GM19468 (cell line): ENCODE results near the gene AGPAT3.

Experiments used
- ATAC-seq: cut with Tn5 transposase; IDR thresholded peaks from one replicate; pipeline ENCODE4 v1.9.1; 2021; ENCODE audit warnings: mild to moderate bottlenecking, moderate library complexity, moderate number of reproducible peaks; ENCODE audit not compliant: unreplicated experiment; ENCODE audit errors: extremely low read depth

Gene AGPAT3

DNA sequence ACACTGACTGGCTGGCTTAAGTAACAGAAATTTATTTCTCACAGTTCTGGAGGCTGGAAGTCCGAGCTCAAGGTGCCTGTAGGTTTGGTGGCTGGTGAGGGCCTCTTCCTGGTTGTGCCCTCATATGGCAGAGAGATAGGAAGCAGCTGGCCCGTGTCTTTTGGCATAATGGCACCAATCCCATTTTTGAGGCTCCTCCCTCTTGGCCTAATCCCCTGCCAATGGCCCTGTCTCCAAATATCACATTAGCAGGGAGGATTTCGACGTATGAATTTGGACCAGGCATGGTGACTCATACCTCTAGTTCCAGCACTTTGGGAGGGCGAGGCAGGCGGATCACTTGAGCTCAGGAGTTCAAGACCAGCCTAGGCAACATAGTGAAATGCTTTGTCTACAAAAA lies 37.4 kb downstream of the AGPAT3 start:
- ATAC-seq, result no peak

DNA sequence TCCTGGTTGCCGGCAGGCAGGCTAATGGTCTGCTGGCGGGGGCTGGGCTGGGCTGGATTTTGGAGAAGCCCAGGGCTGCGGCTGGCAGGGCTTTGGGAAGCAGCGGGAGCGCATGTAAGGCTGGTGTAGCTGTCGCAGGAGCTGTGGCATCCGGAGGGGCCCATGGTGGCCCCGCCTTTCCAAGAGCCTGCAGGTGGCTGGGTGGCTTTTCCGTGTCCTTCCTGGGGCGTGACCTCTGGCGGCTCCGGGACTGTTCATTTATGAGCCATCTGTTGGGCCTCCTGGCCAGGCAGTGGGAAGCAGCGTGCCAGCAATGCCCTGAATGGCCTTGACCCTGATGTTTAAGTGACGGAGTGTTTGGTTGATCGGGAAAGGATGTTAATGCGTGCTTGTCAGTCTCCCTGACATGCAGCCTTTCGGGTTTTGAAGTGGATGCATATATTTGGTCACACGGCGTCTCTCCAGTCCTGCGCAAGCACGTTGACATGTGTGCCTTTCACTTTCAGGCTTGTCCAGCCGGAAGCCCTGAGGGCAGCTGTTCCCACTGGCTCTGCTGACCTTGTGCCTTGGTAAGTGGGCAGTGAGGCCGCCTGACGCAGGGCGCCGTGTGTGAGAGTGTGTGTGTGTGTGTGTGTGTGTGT lies 38.5 kb downstream of the AGPAT3 start:
- ATAC-seq, result no peak

DNA sequence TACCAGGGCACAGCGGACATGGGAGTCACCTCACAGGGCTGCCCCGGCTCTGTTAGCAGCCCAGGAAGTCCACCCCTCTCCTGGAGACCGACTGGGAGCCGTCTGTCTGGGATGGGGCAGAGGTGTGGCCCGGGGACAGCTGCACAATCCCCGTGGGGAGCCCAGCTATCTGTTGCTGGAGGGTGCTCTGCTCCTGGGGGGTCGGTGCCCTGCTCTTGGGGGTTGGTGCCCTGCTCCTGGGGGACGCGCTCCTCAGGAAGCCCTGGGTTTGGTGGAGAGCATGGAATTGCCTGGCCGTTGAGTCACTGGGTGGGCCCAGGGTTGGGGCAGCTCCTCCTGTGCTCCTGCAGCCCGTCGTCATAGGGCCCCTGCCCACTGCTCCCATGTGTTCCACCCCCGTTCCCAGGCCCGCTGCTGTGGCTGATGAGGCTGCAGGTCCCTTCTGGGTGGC lies 39.3 kb downstream of the AGPAT3 start:
- no peak for ATAC-seq

DNA sequence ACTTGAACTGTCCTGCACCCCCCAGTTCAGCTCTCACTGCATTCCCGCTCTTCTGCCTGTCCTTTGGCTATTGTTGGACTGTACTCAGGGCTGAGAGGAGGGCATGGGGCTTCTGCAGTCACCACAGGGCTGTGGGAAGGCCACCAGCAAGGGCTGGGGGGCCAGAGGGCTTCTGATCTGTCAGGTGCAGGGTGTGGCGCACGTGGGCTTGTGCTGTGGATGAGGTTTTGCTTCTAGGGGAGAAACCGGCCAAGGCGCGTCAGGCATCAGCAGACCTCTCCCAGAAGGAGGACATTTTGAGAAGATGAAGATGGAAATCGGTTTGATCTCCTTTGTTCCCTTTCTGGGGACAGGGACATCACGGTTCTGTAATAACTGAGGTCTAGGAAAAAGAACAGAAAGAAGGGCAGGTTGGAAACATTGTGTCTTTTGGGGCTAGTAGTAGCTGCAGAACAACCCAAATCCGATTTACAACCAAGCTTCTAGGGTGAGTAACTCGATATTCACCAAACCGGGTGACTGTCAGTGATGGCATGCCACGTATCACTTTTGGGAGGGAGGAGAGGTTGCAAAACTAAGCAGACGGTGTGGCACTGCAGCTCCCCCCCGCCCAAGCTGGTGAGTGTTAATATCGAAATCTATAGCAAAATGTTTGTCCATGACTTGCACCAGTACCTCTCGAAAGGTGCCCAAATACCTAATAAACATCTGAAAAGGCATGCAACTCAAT lies 40.9 kb downstream of the AGPAT3 start:
- ATAC-seq, result no peak

DNA sequence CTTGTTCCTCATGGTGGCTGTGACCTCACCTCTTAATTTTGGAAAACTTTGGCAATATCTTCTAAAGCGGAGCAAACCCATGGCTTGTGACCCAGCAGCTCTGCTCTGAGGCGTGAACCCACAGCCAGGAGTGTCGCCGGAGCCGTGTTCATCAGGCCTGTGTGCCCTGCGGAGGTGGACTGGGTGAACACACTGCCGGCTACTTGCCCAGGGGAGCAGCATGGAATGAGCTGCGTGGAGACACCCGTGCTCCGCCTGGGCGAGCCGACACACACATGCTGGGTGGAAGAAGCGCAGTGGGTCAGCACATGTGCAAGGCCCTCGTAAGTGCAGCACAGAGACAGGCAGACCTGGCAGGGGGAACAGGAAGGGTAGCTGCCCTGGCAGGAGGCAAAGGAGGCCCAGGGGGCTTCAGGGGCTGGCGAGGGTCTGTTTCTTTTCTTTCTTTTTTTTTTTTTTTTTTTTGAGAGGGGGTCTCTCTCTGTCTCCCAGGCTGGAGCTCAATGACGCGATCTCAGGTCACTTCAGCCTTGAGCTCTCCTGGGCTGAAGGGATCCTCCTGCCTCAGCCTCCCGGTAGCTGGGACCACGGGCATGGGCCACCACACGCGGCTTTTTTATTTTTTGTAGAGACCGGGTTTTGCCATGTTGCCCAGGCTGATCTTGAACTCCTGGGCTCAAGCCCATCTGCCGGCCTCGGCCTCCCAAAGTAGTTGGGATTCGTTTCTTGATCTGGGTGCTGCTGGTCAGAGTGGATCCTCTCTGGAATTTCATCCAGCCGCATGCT lies 41.8 kb downstream of the AGPAT3 start:
- no peak for ATAC-seq

DNA sequence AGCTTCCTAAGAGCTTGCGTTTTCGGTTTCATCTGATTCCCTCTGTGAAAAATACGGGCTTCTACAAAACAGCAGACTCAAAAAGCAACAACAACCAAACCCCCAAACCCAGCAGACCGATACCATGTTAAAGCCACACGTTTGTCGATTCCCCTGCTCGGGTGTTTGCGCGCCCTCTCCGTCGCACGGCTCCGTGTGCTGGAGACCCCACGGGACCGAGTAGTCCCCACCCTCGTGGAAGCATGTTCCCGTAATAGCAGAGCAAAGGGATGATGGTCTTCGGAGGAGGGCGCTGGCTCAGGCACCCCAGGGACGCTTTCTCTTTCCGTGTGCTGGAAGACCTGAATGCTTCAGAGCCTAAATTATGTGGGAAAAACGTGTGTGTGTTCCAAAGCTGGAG lies 42.7 kb downstream of the AGPAT3 start:
- ATAC-seq, result no peak

DNA sequence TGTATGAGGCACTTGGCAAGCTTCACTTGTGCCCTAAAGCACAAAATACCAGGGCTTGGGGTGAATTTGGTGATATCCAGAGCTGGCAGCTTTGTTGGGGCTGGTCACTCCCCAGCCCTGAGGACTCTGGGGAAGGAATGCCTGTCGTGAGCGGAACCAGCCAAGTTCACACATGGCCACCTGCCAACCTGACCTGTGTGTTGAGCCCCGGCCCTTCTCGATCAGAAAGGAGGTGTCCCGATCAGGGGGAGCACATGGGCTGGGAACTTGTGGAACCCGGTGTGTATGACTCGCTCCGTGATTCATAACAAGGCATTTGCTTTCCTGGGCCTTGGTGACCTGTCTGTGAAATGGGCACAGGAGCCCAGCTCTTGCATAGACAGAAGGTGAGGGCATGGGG lies 43.1 kb downstream of the AGPAT3 start:
- no peak for ATAC-seq

DNA sequence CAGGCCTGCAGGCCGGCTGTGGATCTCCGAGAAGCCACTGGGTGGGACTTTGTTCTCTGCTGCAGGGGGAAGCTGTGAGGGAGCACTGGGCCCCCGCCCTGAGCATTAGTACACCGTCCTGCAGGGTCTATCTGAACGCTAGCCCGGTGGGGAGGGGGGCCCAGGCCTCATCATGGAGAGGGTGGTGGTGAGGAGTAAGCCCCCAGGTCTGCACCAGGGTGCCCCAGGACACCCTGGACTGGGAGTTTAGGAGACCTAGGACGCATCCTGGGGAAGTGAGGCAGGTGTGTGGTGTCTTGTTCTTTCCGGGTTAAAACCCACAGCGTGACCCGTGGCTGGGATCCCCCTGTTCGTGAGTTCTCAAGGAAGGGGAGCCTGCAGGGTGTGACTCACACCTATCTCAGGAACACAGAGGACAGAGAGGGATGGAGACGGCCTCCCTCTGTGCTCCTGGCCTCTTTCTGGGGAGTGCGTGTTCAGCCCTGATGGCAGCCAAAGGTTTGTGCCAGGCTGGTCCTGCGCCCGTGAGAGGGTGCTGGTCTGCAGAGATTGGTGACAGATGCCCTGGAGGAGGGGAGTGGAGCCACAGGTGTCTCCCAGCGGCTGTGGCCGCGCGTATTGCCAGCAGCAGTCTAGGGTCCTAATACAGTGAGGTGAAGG lies 44.8 kb downstream of the AGPAT3 start:
- no peak for ATAC-seq

DNA sequence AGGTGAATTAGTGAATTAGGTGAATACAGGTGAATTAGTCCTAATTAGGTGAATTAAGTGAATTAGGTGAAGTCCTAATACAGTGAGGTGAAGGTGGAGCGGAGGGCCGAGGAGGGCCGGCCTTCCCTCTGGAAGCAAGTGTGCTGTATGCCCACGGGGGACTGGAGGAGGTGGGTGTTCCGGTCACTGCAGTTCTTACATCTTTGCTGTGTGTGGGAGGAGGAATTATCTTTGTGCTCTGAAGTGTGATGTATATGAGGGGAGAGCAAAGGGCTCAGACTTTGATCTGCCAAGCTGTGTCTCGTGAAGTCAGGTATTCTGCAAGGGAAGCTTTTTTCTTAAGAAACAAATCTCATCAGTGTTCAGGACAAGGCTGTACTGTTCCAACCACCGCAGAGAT lies 45.4 kb downstream of the AGPAT3 start:
- no peak for ATAC-seq

DNA sequence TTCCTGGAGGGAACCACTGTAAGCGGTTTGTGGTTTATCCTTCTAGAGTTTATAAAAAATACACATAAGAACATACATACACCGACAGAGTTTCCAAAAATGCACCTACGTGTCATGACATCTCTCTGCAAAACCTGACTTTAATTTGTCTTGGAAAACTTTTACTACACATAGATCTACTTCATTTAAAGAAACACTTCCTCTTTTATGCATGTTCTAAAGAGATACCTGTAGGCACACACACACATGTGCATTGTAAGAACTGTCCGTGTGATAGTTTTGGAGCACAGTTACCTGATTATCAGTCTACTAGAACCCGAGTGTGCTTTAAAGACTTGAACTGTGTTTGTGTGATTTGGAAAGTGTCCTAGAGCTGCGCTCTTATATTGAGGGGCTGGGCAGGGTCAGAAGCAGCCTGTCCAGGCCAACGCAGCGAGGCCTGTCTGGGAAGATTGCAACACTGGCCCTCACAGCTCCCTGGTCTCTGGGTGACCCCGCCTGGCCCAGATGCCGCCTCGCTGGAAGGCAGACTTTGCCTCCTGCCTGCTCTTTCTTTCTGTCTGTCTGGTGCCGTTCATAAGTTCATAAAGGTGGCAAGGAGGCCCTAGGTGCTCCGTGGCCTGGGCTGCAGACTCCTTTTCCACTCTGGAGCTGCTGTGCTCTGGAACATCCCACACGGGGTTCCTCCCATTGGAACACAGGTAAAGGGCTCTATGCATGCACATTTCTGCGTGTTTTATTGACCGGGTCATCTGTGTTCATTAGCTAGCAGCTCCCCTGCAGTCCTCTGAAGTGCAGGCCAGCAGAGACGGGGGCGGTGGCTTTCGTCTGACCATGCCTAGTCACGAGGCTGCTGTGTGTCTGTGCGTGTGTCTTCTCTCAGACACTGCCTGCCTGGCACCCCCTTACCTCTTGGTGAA lies 46.3 kb downstream of the AGPAT3 start:
- ATAC-seq, result no peak

DNA sequence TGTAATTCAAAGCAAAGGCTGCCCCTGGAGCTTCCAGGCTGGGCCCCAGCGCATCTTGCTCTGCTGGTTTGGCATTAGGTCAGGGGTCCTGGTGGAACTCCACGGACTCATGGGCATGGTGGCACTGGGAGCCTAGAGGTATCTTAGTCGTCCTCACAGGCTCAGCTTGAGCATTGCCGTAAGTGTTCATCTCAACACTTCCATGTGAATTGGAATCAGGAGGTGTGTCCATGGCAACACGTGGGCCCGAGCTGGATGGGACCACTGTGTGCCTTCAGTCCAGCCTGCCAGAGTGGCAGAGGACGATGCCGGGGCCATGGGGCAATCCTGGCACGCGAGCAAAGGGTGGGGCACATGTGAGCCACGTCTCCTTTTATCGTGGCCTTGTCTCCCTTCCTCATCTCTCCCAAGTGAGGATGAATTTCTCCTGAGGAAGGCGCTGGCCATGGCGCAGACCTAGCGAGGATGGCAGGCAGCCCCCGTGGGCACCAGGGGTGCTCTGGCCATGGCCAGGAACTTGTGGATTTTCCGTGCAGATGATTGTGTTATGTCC lies 47.0 kb downstream of the AGPAT3 start:
- no peak for ATAC-seq

DNA sequence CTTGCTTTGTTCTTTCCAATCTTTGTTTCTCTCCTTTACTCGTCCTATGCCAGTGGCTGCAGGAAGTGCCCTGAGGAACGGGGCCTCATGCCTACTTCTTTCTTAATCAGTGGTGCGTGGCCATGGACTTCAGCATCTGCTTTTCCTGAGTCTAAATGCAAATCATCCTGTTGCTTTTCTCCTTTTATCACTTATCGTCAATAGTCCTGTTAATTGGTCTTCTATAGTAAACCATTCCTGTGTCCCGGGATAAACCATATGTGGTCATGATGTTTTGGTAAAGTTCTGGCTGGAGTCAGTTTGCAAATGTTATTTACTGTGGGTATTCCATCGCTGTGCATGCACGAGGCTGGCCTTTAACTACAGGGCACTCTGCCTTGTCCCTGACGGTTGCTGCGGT lies 47.5 kb downstream of the AGPAT3 start:
- no peak for ATAC-seq

DNA sequence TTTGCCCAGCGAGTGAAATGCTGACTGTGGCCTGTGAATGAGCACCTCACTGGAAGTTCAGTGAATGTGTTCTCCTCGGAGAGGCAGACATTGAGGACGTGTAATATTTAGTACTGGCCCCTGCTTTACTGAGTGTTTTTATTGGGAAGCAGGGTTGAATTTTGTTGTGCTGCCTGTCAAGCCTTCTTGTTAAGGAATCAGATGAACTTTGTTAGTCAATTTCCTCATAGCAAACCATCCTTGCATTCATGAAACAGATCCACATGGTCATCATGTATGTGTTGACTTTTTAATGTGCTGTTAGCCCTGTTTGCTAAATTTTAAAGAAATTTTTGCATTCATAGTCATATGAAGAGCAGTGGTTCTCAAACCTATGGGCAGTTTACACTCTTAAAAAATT lies 47.9 kb downstream of the AGPAT3 start:
- ATAC-seq, result no peak

DNA sequence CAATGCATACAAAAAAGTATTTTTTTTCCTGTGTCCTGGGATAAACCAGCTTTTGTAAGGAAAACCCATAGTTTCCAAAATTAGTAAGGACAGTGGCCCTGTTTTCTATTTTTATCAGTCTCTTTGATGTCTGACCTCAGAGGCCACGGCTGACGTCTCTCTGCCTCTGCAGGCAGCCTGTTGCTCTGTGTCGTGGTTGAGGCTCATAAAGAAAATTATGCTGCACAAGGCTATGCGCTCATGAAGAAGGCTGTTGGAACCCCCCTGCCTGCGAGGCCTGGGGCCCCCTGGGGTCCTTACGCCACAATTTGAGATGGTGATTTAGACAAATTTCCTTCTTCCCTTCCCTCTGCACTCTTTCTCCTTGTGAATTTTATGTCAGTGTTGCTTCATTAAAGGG lies 48.9 kb downstream of the AGPAT3 start:
- no peak for ATAC-seq

DNA sequence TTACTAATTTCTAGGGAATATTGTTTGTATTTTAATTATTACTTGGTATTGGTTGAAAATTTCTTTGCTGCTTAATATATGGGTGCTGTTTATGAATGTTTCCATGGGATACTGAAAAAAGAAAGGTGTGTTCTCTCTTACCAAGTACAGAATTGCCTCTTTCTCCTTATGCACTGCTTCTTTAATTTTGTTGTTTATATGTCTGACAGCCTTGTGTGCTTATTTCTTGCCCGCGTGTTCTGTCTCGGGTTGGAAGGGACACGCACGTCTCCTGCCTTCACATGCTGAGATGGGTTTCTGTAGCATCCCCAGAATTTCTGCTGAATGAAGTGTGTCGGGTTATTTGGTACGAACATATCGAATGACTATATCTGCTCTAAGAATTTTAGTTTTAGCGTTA lies 51.1 kb downstream of the AGPAT3 start:
- no peak for ATAC-seq

DNA sequence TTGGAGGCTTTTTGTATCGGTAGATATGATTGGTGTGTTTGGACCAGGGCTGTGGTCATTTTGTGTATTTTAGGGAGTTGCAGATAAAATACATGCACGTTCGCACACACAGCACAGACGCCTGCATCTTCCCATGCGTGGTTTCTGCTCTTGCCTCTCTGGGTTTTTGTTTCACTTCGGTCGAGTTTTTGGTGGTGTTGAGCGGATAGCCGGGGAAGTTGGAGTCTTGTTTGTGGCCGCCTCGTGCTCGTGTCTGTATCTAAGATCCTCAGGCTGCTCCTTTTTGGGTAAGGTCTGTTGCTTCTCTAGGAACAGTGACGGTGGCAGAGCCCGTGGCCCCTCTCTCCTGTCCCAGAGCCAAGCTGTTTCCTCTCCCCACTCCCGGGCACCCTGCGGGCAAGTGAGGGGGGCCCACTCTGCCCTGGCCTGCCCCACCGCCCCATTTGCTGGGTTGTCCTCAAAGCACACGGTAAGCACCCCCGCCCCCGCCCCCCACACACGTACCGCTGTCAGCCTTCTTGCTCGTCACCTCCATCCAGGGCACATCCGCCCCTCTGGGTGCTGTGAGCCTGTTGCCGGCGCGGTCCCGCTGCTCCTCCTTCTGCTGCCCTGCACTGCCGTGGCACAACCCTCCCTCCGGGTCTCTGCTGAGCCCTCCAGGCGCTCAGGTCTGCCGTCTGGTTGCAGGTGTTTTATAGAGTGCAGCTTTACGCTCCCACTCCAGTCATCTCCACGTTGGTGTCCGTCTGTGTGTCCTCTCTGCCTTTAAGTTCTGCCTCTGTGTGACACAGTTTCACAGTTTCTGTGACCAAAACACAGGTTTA lies 51.9 kb downstream of the AGPAT3 start:
- no peak for ATAC-seq

DNA sequence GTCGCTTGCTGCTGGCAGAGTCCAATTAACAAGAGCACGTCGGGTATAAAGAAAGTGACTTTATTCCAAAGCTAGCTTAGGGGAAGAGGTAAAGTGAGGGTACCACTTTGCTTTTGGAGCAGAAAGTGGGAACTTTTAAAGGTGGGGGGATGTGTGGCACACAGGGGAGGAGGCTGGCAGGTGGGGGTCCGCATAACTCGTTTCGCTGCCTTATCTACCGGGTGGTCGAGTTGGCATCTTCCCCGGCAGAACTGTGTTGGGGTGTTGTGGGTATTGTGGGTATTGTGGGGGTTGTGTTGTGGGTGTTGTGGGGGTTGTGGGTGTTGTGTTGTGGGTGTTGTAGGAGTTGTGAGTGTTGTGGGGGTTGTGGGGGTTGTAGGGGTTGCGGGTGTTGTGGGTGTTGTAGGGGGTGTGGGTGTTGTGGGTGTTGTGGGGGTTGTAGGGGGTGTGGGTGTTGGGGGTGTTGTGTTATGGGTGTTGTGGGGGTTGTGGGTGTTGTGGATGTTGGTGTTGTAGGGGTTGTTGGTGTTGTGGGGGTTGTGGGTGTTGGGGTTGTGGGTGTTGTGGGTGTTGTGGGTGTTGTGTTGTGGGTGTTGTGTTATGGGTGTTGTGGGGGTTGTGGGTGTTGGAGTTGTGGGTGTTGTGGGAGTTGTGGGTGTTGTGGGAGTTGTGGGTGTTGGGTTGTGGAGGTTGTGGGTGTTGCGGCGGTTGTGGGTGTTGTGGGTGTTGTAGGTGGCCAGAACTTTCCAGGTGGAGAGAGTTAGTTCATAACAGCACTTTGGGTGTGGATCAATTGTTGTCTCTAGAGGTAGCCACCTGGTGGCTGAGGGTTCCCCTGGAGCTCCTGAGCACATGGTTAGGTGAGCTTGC lies 52.7 kb downstream of the AGPAT3 start:
- ATAC-seq, result no peak
